GM12878 (cell line): Measurements from ENCODE around the gene LEF1. TPM values are rescaled to one million over a fixed set of nuclear protein-coding genes. Genes with fewer than 3 reads are reported as not detected.

ENCODE experiments used
- ATF2 ChIP-seq: IDR thresholded peaks from 2 replicates; pipeline ENCODE4 v1.6.1; 2012; ENCODE audit warnings: low read length, inconsistent platforms
- BCL11A ChIP-seq: IDR thresholded peaks from 2 replicates; pipeline ENCODE4 v1.6.1; 2011; ENCODE audit warnings: low read depth, low read length
- CBFB ChIP-seq: IDR thresholded peaks from 2 replicates; pipeline ENCODE4 v1.6.1; 2016; ENCODE audit warnings: antibody characterized with exemption, low read depth
- CBX3 ChIP-seq: fragments of 200-600 bp; sonication (generic); IDR thresholded peaks from 2 replicates; pipeline ENCODE4 v1.6.1; 2016; ENCODE audit warnings: low read depth, borderline replicate concordance
- CEBPB ChIP-seq, 2 experiments: fragments of 150-350 bp in 1 of 2; IDR thresholded peaks; 2 replicates each; pipeline ENCODE4 v1.6.1; 2012 to 2014; ENCODE audit warnings: low read depth in 2 of 2, low read length in 2 of 2, borderline replicate concordance in 1 of 2, inconsistent platforms in 1 of 2
- CUX1 ChIP-seq: IDR thresholded peaks from 2 replicates; pipeline ENCODE4 v1.6.1; 2012; ENCODE audit warnings: improper control_type of control experiment, low read depth, low read length; ENCODE audit not compliant: insufficient replicate concordance
- HDGF ChIP-seq: fragments of 450-650 bp; IDR thresholded peaks from 2 replicates; pipeline ENCODE4 v1.6.1; 2016; ENCODE audit warnings: antibody characterized with exemption
- JUND ChIP-seq: IDR thresholded peaks from 2 replicates; pipeline ENCODE4 v1.6.1; 2012; ENCODE audit warnings: low read depth, mild to moderate bottlenecking, low read length, improper control_type of control experiment, moderate library complexity
- MEF2A ChIP-seq: IDR thresholded peaks from 2 replicates; pipeline ENCODE4 v1.6.1; 2011; ENCODE audit warnings: low read depth, mild to moderate bottlenecking, low read length, moderate library complexity; ENCODE audit not compliant: insufficient read depth
- NRF1 ChIP-seq: conservative IDR thresholded peaks from 2 replicates; pipeline ENCODE4 v1.6.1; 2011; ENCODE audit warnings: mild to moderate bottlenecking, low read depth, low read length, improper control_type of control experiment
- PAX5 ChIP-seq: IDR thresholded peaks from 2 replicates; pipeline ENCODE4 v1.6.1; 2011; ENCODE audit warnings: low read depth, low read length, borderline replicate concordance
- PKNOX1 ChIP-seq: fragments of 450-650 bp; IDR thresholded peaks from 2 replicates; pipeline ENCODE4 v1.6.1; 2016; ENCODE audit warnings: mild to moderate bottlenecking
- PRDM15 ChIP-seq: fragments of 450-650 bp; formaldehyde crosslinking; IDR thresholded peaks from 2 replicates; pipeline ENCODE4 v1.4.0; 2020; ENCODE audit warnings: mild to moderate bottlenecking, moderate library complexity
- RELA ChIP-seq: fragments of 450-650 bp; IDR thresholded peaks from 2 replicates; pipeline ENCODE4 v1.8.0; 2014; ENCODE audit warnings: borderline replicate concordance; ENCODE audit not compliant: partially characterized antibody
- RFX5 ChIP-seq: IDR thresholded peaks from 2 replicates; pipeline ENCODE4 v1.6.1; 2011; ENCODE audit warnings: low read depth, low read length, improper control_type of control experiment
- SMAD5 ChIP-seq: IDR thresholded peaks from 2 replicates; pipeline ENCODE4 v1.6.1; 2016; ENCODE audit warnings: antibody characterized with exemption, low read depth
- SRF ChIP-seq, 2 experiments: IDR thresholded peaks; 2 replicates each; pipeline ENCODE4 v1.6.1; 2011; ENCODE audit warnings: low read depth in 2 of 2, low read length in 2 of 2, mild to moderate bottlenecking in 1 of 2, moderate library complexity in 1 of 2
- STAT3 ChIP-seq: IDR thresholded peaks from 2 replicates; pipeline ENCODE4 v1.6.1; 2011; ENCODE audit warnings: low read depth, low read length, improper control_type of control experiment
- TCF7 ChIP-seq: IDR thresholded peaks from 2 replicates; pipeline ENCODE4 v1.6.1; 2014; ENCODE audit warnings: antibody characterized with exemption, borderline replicate concordance
- ZNF217 ChIP-seq: fragments of 450-650 bp; IDR thresholded peaks from 2 replicates; pipeline ENCODE4 v1.6.1; 2017; ENCODE audit warnings: antibody characterized with exemption, mild to moderate bottlenecking
- ZNF24 ChIP-seq: fragments of 450-650 bp; IDR thresholded peaks from 2 replicates; pipeline ENCODE4 v1.6.1; 2017; ENCODE audit warnings: antibody characterized with exemption, mild to moderate bottlenecking
- polyA plus RNA-seq, 11 experiments: library from polyadenylated mRNA; depleted of rRNA in 4 of 11; unstranded in 6 of 11; stranded (reverse) in 5 of 11; fragments of >200 nt; fragmentation: Nextera tagmentation in 4 of 11; fragmentation: Illumina TruSeq in 1 of 11; extraction: Ambion mirVana in 4 of 11; extraction: Trizol in 1 of 11; gene quantifications; 1 replicate in 1 of 11; 2 replicates in 10 of 11; pipeline versions ENCODE4 v1.2.1 to v1.2.3, GENCODE V29; 2011 to 2016; ENCODE audit warnings: inconsistent platforms in 2 of 11, missing spikeins in 2 of 11, low read depth in 1 of 11
- total RNA-seq, 4 experiments: library from RNA; depleted of rRNA in 3 of 4; stranded (reverse); fragments of >200 nt in 3 of 4; fragmentation: Illumina TruSeq in 1 of 4; extraction: Trizol in 1 of 4; gene quantifications; 2 replicates each; pipeline versions ENCODE4 v1.2.1 to v1.2.3, GENCODE V29; 2013 to 2021

Gene LEF1
- total and polyA plus RNA-seq, 10 of the 15 experiments (the other 5 are each of a cell fraction or from before 2014, with no cell fraction given), result 10.2 to 38.1 (median 19.5) TPM

GRCh38 chr4:108109997-108110416 is 58.7 kb downstream of the LEF1 start (continued):
- TF ChIP-seq PKNOX1 (peak; percentile 7; the same call in 1 of the 2 replicates), CBFB (no peak), CUX1 (no peak), ZNF217 (no peak; the same call in 1 of the 2 replicates), NRF1 (no peak), RELA (no peak), PRDM15 (no peak), ZNF24 (no peak), SMAD5 (no peak), BCL11A (no peak), RFX5 (no peak), CBX3 (no peak), HDGF (no peak), TCF7 (no peak), ATF2 (0 out of 2 replicates have a peak, but pooled peaks have one; percentile 59), CEBPB (IDR thresholded peaks at IDR 0.05; ENCODE audit: borderline replicate concordance in 1 of 2, low read depth in 2 of 2, low read length in 2 of 2) (0 out of 4 replicates have a peak, but pooled peaks of 1 of the 2 experiments have one; percentile 45), JUND (no peak), SRF (IDR thresholded peaks at IDR 0.05; ENCODE audit: low read depth in 2 of 2, low read length in 2 of 2) (no peak), STAT3 (no peak), PAX5 (no peak), MEF2A (peak; percentile 88)
